NOMO-1 (cell line): Measurements from ENCODE around the gene NDST1.

Experiments used
- DNase-seq, 2 experiments: peaks; one replicate each; lab custom pipeline; 2025; ENCODE audit not compliant: unreplicated experiment in 2 of 2; lab: John Stamatoyannopoulos, UW

Gene NDST1

GRCh38 chr5:150540615-150541396, 32.9 kb downstream of the NDST1 start:
- DNase-seq = no peak

- no peak for DNase-seq
Measured at GRCh38 chr5:150541397-150541675, 33.4 kb downstream of the NDST1 start.

GRCh38 chr5:150541895-150542294, 34.0 kb downstream of the NDST1 start:
- no peak for DNase-seq

GRCh38 chr5:150542933-150543445, 35.1 kb downstream of the NDST1 start:
- no peak for DNase-seq

- peak; percentile 44 to 67 for DNase-seq
Measured at GRCh38 chr5:150544611-150545219, 36.8 kb downstream of the NDST1 start.

- DNase-seq = no peak
Measured at GRCh38 chr5:150545246-150545645, 37.3 kb downstream of the NDST1 start.

GRCh38 chr5:150548123-150548522, 40.2 kb downstream of the NDST1 start:
- no peak for DNase-seq

- DNase-seq = no peak
Measured at GRCh38 chr5:150549735-150550134, 41.8 kb downstream of the NDST1 start.

- no peak for DNase-seq
Measured at GRCh38 chr5:150550286-150550685, 42.4 kb downstream of the NDST1 start.

GRCh38 chr5:150551066-150551465, 43.1 kb downstream of the NDST1 start:
- DNase-seq = no peak

GRCh38 chr5:150553402-150553801, 45.5 kb downstream of the NDST1 start:
- no peak for DNase-seq

- DNase-seq = no peak
Measured at GRCh38 chr5:150553911-150554310, 46.0 kb downstream of the NDST1 start.

- DNase-seq = no peak
Measured at GRCh38 chr5:150554857-150555256, 46.9 kb downstream of the NDST1 start.

- no peak for DNase-seq
Measured at GRCh38 chr5:150556106-150556505, 48.2 kb downstream of the NDST1 start.

- no peak for DNase-seq
Measured at GRCh38 chr5:150556859-150557508, 49.1 kb downstream of the NDST1 start.

- DNase-seq = no peak
Measured at GRCh38 chr5:150557509-150557872, 49.6 kb downstream of the NDST1 start.

- DNase-seq = no peak
Measured at GRCh38 chr5:150558088-150558621, 50.2 kb downstream of the NDST1 start.

GRCh38 chr5:150559088-150559487, 51.2 kb downstream of the NDST1 start:
- no peak for DNase-seq

- DNase-seq = no peak
Measured at GRCh38 chr5:150559701-150560100, 51.8 kb downstream of the NDST1 start.

- peak; percentile 54 to 73 for DNase-seq
Measured at GRCh38 chr5:150560401-150561191, 52.7 kb downstream of the NDST1 start.

GRCh38 chr5:150561192-150561512, 53.2 kb downstream of the NDST1 start:
- no peak for DNase-seq
